ENCODE results near the gene GUCA2B.
A peak's percentile ranks its signal among the peaks of the same experiment; 100 is the strongest.

The GUCA2B gene

DNA sequence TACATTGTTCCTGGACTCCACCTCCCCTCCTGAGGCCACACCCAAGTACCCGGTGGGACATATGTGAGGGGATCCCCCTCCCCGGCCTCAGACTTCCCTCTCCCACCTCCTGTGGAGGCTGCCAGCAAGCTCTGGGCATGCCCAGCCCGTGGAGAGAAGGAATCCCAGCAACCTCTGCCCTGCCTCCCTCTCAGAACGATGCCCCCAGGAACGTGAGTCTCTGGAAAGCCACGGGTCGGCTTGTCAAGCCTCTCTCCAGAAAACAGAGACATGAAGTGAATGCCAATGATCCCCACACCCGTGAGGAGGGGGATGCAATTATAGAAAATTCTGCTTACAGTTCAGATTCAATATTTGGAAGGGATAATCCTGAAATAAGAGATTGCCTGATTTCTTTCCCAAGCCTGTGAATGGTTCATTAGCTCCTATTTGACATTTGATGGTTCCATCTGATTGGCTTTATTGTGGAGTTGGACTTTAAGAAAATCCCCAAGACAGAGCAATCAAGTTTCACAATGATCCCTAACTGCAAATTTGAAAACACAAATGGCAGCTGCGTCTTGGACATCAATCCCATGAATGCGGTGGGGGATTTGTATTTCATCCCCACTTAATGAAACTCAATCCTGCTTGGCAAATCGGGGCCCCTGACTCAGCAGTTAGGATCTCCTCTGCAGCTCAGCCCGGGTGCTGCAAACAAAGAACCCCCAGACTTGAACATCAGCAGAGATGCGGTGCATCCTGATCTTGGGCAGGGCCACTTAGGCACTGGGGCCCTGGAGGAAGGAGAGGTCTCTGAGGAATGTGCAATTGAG is 9.1 kb upstream of the GUCA2B start:
- DNase-seq = no peak

DNA sequence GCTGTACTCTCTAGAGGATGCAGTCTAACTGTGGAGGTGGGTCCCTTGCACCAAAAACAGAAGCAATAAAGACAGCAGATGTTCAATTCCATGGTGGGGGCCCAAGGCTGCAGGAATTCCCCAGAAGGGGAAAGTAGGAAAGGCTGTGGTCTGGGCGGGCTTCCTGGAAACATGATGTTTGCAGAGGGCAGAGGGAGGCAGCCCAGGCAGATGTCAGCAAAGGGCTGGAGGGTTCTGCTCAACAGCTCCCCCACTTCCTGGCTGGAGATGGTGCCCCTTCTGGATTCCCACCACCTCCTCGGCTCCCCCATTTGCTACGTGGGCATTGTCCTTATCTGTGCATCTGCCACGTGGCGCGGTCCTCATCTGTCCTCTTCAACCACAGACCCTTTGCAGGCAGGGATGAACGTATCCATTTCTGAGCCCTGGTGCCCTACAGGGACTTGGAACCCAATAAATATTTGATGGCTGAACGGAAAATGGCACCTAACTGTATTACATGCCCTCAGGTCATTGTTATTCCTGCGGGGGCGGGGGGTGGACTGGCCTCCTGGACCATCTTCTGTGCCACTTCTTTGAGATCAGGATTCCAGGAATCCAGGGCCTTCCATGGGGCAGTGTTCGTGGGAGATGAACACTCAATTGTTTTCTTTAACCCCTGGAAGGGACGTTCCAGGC is 8.4 kb upstream of the GUCA2B start:
- DNase-seq = no peak

DNA sequence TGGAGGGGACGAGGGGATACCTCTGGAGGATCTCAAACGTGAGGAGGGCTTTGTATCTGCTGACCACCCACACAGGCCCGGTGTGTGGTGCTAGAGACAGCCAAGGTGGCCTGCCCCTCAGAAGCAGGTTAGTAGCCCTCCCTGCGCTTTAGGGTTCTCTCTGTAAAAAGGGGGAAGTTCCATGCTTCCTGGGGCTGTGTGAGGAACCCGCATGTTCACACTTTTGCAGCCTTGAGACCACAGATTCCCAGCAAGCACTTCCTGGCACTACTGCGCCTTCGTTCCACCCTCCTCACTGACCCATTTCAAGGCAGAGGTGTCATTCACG is 7.9 kb upstream of the GUCA2B start:
- no peak for DNase-seq

DNA sequence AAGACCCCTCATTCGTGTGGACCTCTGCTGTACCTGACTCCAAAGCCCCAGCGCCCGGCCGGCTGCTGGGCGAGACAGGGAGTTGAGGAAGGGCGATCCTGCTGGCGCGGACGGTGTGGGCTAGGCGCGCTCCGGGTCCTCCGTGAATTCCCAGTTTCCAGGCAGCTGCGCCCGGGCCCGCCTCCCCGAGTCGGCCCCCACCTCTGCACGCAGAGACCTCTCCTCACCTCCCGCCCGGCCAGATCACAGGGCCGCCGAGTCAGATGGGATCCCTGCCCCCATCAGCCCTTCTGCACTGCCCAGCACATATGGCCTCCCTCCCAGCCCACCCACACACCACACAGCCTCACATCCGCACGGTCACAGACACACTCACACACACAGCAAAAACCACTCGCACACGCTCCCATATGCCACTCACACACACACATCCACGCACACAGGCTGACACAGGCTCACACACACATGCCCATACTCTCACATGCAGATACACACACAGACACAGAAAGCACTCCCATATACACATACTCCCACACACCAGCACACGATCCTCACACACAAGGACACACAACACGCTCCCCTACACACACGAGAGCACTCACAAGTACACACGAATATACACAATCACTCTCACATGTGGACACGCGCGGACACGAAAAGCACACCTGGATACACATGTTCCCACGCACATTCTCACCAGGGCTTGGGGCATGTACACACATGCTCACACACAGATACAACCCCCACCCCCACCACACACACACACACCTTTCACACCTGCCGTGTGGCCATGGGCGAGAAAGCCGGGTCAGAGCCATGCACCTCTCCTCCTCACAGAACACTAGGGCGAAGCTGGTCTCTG is 7.2 kb upstream of the GUCA2B start:
- DNase-seq = no peak

DNA sequence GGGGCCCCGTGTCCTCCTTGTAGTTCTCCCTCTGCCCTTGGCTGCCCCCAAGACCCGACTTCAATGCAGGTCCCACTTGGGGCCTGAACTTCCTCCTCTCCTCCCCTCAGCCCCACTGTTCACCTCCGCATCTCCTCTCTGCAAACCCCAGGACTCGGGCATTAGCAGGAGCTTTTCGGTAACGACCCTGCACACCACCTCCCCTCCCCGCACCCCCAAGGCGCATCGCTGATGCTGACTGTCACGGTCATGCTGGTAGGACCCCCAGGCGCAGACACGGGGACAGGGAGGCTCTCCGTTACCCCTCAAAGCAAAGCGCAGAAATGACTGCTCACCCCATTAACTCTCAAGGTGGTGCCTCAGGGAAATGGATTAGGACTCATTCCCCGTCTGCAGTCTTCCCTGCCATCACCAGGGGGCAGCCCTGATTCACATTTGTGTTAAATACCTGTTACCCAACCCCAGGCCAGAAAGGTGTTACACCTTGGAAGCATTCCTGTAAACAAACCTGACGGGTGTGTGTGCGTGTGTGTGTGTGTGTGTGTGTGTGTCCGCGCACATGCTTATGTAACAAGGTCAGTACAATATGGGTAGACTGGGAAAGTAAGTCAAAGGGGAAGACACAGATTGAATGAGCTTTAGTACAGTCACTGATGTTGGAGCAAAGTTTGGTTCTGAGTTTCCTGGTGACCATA is 6.4 kb upstream of the GUCA2B start:
- peak; percentile 41 for DNase-seq

DNA sequence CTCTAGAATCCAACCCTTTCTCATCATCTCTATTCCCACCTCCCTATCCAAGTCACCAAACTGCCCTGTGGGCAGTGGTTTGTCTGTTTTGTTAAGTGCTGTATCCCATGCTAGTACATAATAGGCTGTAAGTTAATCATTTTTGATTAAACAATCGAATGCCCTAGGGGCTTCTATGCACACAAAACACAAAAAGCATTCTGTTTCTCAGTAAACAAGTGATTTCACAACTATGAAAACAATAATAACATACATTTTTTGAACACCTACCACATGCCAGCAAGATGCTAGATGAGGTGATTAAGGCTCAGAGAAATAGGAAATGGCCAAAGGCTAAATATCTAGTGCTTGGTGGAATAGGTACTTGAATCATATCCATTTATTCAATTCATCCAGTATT is 5.0 kb upstream of the GUCA2B start:
- no peak for DNase-seq

DNA sequence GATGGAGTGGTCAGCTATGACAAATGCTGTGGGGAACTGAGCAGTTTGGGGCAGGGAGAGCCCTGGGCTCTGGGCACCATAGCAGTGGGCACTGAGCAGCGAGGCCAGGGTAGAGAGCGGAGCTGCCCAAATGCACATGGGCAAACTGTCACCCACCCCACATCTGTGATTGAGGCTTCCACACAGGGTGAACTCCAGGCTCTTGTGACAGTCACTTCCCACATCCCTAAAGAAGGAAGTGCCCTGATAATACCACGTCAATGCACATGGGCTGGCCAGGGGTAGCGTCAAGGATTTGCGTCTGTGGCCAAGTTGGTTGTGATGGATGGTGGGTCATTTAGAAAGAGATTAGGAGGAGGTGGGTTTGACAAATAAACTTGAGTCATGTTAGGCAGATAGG is 2.6 kb upstream of the GUCA2B start:
- no peak for DNase-seq

DNA sequence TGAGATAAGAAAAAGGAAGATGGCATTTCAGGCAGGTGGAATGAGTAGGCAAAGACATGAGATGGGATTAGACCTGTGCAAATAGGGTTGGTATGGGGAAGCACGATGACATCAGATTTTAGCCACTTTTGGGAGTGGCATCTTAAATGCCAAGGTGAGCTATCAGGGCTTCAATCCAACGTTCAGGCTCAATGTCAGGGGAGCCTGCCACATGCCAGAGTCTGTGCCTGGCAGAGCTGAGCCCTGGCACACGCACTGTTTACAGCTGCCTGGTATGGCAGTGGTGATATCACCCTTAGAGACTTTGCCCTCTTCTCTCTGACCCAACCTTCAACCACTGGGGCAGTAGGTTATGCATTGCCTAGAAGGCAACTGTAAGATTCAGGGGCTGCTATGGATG is 1.1 kb upstream of the GUCA2B start:
- no peak for DNase-seq

DNA sequence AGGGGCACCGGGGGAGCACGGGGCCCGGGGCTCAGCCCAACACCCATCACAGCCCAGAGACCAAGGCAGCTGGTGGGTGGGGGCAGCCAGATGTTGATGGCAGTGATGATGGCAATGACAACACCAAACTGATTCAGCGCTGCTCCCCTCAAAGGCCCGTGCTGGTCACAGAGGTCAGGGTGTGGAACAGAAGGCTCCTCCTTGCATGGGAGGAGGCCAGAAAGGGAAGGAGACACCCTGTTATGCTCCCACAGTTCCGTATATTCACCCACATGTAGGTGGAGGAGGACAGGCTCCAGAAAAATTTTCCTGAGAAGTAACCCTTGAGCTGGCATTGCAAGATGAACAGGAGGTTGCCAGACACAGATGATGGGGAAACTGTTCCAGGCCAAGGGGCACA is 414 bp downstream of the GUCA2B start:
- DNase-seq = no peak

DNA sequence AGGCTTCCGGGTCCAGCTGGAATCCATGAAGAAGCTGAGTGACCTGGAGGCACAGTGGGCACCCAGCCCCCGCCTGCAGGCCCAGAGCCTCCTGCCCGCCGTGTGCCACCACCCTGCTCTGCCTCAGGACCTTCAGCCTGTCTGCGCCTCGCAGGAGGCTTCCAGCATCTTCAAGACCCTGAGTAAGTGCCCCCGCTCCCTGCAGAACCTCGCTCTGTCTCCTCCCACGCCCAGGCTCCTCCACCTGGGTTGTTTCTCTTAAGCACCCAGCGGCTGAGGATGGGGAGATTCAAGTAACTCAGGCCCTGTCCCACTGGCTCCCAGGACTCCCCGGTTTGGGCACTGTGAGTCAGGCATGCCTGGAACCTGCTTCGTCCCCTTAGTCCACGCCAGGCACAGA is 1.5 kb downstream of the GUCA2B start:
- no peak for DNase-seq

DNA sequence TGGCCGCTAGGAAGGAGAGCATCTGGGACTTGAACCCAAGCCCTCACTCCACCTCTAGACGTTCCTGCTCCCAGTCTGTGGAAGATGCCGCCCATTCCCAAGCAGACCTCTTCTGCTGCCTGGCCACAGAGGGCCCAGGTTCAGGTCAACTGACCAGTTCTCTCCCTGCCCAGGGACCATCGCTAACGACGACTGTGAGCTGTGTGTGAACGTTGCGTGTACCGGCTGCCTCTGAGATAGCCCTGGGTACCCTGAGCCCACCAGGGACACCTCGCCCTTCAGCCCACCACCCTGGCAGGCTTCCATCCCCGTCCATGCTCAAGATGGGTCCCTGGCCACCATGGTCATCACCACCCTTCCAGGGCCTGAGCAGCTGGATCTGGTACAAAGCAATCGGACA is 2.2 kb downstream of the GUCA2B start:
- no peak for DNase-seq

DNA sequence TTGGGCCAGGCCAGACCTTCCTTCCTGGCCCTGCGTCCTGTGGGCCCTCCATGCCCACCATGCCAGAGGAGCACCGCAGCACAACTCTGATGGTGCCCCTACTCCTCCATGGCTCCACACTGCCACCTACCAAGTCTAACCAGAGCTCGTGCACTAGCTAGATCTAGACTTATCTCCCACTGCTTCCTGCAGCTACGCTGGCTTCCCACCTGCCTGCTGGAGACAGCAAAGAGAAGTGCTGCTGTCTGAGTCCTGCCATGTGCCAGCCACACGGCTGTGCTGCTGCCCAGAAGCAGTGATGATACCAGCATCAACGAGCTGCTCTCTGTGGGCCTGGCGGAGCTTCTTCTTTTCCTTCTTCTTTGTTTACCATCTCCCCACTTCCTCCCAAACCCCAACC is 4.5 kb downstream of the GUCA2B start:
- no peak for DNase-seq

DNA sequence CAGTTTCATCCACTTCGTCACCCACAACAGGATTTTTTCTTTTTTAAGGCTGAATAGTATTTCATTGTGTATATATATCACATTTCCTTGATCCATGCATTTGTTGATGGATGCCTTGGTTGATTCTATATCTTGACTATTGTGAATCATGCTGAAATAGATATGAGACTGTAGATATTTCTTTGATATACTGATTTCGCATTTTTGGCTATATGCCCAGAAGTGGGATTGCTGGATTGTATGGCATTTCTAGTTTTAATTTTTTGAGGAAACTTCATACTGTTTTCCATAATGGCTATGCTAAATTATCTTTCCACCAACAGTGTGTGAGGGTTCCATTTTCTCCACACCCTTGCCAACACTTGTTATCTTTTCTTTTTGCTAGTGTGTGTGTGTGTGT is 5.0 kb downstream of the GUCA2B start:
- DNase-seq = no peak

DNA sequence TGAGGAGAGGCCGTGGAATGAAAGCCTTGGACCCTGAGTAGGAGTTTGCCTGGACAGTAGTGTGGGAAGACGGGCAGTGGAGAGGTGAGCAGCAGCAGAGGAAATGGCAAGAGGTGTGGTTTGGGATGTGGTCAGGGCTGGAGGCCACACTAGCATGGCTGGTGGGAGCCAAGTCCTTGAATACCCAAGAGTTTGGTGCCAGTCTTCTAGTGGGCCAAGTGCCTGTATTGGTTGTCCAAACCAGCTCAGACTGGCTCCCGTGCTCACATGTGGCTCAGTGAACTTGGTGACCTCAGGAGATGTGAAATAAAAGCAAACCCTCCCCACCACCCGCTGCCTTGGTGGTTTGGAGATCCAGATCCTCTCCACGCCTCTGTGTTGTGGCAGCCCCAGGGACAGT is 9.0 kb downstream of the GUCA2B start:
- DNase-seq = no peak

DNA sequence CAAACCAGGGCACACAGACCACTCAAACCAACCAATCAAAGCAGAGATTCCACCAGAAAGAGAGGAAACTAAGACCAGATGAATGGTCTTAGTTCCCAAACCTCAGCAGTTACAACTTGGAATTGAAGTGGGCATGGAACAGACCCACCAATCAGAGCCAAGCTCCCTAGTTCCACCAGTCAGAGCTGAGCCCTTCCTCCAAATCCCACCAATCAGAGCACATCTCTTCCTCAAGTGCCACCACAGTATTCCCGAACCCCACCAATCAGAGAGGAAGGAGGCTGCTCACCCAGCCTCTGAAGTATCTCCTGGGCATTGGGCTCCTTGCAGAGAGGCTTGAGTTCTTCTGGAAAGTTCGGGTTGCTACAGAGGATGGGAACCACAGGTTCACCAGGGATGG is 9.9 kb downstream of the GUCA2B start:
- no peak for DNase-seq

DNA sequence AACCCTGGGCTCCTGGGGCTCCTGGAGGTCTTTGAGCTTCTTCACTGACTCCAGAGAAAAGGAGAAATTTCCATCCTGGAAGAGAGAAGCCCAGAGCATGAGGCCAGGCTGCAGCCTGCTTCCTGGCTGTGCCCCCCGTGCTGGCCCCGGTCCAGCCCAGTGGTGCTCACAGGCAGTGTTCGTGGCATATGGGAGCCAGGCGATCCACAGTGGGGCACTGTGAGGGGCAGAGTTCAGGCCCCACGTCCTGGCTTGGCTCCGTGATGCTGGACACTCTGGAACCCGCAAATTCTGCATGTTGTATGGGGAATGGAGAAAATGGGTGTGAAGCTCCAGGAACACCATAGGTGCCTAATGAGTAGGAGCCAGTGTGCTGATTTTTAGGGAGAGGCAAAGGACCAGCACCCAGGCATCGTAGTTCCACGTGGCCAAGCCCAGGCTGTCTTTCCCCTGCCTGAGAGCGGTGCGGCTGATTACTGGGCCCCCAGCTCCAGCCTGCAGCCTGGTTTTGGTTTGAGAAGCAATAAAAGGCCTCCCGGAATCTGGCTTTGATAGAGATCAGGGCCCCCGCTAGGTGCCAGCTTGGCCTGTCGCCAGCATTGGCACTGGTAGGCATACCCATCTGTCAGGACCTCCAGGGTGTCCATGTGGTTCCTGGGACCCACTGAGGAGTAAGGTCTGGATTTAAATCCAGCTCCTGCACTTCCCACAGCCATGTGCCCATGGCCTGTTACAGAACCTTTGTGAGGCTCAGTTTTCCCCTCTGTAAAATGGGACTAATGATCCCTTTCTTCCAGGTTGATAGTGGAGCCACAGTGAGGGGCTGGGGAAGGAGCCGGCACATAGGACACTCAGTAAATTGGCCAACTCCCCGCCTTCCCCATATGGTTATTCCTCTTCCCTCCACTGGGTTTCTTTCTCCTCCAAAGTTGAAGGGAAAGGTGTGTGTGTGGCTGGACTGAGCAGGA is 10.6 kb downstream of the GUCA2B start:
- no peak for DNase-seq

DNA sequence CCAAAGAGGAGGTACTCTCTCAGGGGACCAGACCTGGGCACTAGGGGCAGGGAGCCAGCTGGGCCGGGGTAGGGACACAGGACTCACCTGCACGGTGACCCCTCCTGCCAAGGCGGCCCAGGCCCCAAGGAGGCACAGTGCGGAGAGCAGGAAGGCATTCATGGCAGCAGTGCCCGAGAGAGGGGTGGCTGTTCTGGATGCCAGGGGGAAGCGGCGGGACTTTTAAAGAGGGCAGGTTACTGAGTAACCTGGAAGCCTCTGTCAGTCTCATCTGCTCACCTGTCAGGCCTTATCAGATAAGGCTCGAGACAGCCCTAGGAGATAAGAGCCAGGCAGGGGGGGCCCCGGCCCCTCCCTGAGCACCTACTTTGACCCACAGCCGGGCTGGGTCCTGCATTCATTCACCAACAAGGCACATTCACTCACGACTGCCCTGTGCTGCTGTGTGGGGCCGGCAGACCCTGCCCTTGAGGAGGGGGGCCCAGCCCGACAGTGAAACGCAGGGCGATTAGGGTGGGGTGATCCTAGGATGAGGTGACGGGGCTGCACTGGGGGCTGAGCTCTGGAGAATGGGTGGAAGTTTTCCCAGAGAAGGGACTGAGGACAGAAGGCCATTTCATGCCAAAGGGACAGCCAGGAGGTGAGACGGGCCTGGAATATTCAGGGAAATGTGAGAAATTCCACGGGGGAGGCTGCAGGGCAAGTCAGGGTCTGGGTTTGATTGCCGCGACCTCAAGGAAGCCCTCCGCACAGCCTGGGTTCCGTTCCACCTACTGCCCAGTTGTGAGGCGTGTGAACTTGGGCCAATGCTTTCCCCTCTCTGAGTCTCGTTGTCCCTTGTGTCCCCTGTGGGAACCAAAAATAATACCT is 11.6 kb downstream of the GUCA2B start, which contains the start of gene GUCA2A:
Gene GUCA2A (minus strand): TSS at position 195 of the 870 bp plus-strand sequence. CDS start 33 bp downstream, at position 162.
- no peak for DNase-seq

DNA sequence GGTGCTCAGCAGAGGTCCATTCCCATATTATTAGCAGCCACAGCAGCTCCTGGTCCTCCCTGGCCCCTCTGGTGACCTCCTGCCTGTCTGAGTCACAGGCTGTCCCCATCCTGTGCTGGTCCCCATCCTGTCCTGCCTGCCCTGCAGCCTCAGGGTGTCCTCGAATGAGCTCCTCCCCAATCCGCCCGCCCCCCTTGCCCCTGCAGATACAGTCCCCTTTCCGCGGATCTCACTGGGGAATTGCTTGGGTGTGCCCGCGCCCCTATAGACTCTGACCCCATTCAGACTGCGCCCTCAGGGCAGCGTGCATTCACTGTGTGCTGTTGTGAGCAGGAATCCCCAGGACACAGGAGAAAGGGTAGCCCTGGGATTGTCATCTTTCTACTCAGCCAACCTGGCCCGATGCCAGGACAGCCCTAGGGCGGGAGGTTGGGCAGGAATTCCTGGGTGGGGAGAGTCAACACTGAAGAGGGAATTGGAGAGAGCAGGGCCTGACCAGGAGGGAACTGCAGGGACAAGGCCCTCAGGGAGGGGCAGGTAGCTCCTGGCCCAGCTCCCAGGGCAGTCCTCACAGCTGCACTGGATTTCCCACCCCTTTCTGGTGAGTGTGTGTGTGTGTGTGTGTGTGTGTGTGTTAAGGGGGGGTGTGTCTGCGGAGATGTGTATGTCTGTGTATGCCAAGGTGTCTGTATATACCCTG is 12.5 kb downstream of the GUCA2B start:
- DNase-seq = no peak

DNA sequence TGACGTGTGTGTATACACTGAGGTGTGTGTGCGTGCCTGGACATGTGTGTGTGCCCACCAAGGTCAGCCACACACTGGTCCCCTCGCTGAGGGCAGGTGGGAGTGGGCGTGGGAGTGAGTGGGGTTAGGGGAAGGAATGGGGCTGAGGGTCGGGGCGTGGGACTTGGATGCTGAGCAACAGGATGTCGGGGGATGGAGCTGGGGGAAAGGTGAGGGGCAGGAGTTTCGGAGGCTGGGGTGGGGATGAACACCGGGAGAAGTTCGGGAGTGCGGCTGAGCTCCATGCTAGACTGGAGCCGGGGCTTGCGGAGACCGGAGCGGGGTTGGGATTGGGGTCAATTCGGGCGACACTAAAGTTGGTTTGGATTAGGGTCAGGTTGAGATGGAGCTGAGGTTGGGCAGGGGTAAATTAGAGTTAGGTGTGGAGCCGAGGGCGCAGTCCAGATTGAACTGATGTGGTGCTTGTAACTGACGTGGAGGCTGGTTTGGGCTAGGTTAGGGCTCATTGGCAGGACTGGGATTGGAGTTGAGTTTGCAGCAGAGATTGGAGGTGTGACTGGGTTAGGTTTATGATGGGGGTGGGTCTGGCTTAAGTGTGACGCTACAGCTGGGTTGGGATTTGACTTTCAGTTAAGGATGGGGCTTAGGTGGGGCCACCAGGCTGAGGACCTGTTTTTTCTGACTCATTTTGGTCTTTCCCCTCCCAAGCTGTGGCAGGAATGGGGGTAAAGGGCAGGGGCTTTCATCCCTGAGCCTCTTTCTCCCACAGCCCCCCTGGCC is 14.6 kb downstream of the GUCA2B start:
- DNase-seq = no peak

DNA sequence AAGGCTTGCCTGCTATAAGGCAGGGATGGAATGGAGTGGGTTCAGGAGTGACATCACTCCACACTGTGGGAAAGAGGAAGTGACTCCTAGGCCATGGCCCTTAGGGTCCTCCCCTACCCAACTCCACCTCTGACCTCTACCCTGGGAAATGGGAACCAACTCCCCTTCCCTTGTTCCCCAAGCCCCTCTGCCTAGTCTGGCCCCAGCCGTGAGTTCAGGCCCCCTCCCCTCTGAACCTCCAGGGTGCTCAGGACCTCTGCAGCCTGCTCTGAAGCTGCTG is 15.1 kb downstream of the GUCA2B start:
- no peak for DNase-seq

All from activated CD4-positive, alpha-beta T cell treated with anti-CD3 and anti-CD28 coated beads for 1 hour (primary cell).